ENCODE data around the gene SPATA9. TPM values are rescaled to one million over a fixed set of nuclear protein-coding genes. Genes with fewer than 3 reads are reported as not detected.

SPATA9 gene
- total RNA-seq, 1 donor: 1.3 TPM

DNA sequence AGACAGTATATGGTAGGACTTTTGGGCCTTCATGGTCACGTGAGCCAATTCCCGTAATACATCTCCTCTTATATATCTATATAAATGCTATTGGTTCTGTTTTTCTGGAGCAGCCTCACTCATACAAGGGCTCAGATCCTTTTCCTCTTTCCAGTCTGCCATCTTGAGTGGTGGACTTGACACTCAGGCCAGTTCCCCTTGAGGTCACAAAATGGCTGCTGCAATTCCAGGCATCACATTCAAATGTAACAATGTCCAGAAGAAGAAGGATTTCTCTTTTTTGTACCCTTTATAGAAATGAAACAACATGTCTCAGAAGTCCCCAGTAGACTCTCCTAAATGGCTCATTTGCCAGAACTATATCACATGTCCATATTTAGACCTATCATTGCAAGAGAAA, 58.4 kb downstream of the SPATA9 start:
- no peak for DNase-seq (ENCODE audit: low read depth)
- H3K4me3 ChIP-seq (ENCODE audit: low read depth, low read length): no peak overlapping the region
- TF ChIP-seq CTCF (IDR thresholded peaks at IDR 0.05; ENCODE audit: insufficient read depth, low read depth, low read length): no peak

DNA sequence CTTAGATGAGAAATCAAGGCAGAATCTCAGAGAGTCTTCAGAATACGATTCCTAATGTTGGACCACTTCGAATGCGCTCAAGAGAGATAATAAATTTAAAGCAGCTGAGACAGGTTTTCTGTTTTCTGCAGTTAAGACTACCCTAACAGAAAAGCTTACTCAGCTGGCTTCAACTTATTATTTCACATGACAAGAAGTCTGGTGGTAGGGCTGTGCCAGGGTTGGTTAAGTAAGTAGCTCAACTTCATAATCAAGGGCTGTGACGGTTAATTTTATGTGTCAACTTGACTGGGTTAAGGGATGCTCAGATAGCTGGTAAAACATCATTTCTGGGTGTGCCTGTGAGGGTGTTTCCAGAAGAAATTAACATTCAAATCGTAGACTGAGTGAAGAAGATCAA, 59.1 kb downstream of the SPATA9 start:
- TF ChIP-seq CTCF (IDR thresholded peaks at IDR 0.05; ENCODE audit: insufficient read depth, low read depth, low read length): no peak
- no peak overlapping the region for H3K4me3 ChIP-seq (ENCODE audit: low read depth, low read length)
- no peak for DNase-seq (ENCODE audit: low read depth)

DNA sequence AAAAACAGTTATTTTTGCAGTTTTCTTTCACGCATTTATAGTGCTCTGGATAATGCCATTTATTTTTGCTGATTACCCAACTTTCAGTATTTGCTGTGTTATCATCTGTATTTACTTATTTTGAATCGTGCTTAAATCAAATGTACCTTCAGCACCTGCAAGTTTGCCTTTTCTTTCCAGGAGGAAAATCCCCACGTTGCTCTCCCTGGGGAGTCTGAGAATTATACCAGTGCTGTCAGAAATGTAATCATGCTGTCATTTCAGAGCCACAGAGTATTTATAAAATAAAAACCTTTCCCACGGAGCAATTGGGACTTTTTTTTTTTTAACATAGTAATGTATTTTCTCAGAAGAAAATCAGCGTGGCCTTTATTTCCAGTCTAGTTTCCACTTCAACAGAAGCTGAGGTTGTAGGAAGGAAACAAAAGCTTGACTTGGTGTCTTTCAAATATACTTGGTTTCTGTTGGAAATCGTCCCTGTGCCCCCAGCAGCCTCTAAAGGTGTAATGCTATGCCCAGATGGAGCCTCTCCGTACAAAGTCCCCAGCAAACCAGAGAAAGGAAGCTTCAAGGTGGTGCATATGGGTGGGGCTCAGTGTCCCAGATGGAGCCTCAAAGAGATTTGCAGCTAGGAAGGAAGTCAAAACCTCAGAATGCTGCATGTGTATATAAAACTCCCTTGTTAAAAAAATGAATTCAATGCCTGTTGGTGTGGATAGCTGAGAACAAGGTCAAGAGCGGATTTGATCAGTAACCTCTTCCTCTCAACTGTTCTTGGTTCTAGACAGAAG, 60.8 kb downstream of the SPATA9 start:
- no peak for TF ChIP-seq CTCF (IDR thresholded peaks at IDR 0.05; ENCODE audit: insufficient read depth, low read depth, low read length)
- DNase-seq (ENCODE audit: low read depth): no peak
- no peak overlapping the region for H3K4me3 ChIP-seq (ENCODE audit: low read depth, low read length)

GRCh38 chr5:95620870-95621838, 61.6 kb downstream of the SPATA9 start:
- no peak for TF ChIP-seq CTCF (IDR thresholded peaks at IDR 0.05; ENCODE audit: insufficient read depth, low read depth, low read length)
- peak overlapping the region; percentile 63 for H3K4me3 ChIP-seq (ENCODE audit: low read depth, low read length)
- DNase-seq (ENCODE audit: low read depth): peak; percentile 58

GRCh38 chr5:95620030-95620869, 62.5 kb downstream of the SPATA9 start, which contains the start of gene GPR150:
Gene GPR150 (plus strand): TSS chr5:95620087. CDS start chr5:95620276, 189 bp downstream.
- H3K4me3 ChIP-seq (ENCODE audit: low read depth, low read length): peak within 1 kb of the TSS; percentile 63
- no peak for TF ChIP-seq CTCF (IDR thresholded peaks at IDR 0.05; ENCODE audit: insufficient read depth, low read depth, low read length)
- peak; percentile 42 for DNase-seq (ENCODE audit: low read depth)

GRCh38 chr5:95619514-95620029, 63.2 kb downstream of the SPATA9 start:
- DNase-seq (ENCODE audit: low read depth): no peak
- TF ChIP-seq CTCF (IDR thresholded peaks at IDR 0.05; ENCODE audit: insufficient read depth, low read depth, low read length): no peak
- H3K4me3 ChIP-seq (ENCODE audit: low read depth, low read length): peak overlapping the region; percentile 63

Data from fibroblast of villous mesenchyme (primary cell).